Lung (tissue), 12 donors: Measurements from ENCODE around the gene KCNMA1. TPM values are rescaled to one million over a fixed set of nuclear protein-coding genes. Genes with fewer than 3 reads are reported as not detected.

Experiments
- ATAC-seq: fragments of 200-7000 bp; cut with Tn5 transposase; one replicate; pipeline ENCODE4 v1.9.1; 2020; ENCODE audit warnings: moderate number of reproducible peaks; ENCODE audit not compliant: insufficient read depth, low FRiP score
- DNase-seq, 3 donors: peaks; one replicate each; pipeline ENCODE4 v3.0.0-alpha.2; 2013 to 2017
- H3K27ac ChIP-seq, 2 donors: one replicate each; pipeline ENCODE4 v1.5.1; 2013; ENCODE audit warnings: mild to moderate bottlenecking in 2 of 2, moderate library complexity in 2 of 2, control low read depth in 1 of 2, inconsistent platforms in 1 of 2, low read depth in 1 of 2, low read length in 1 of 2
- H3K27me3 ChIP-seq, 3 donors: one replicate each; pipeline ENCODE4 v1.5.1; 2013; ENCODE audit warnings: low read length in 2 of 3; ENCODE audit not compliant: control insufficient read depth in 3 of 3, insufficient read depth in 3 of 3
- H3K36me3 ChIP-seq, 4 donors: one replicate each; pipeline ENCODE4 v1.5.1; 2013; ENCODE audit warnings: low read length in 4 of 4, mild to moderate bottlenecking in 1 of 4, moderate library complexity in 1 of 4; ENCODE audit not compliant: control insufficient read depth in 4 of 4, insufficient read depth in 4 of 4
- H3K4me1 ChIP-seq, 5 donors: one replicate each; pipeline ENCODE4 v1.5.1; 2013; ENCODE audit warnings: low read length in 5 of 5, mild to moderate bottlenecking in 2 of 5, moderate library complexity in 1 of 5; ENCODE audit not compliant: control insufficient read depth in 5 of 5, insufficient read depth in 5 of 5
- H3K4me3 ChIP-seq: one replicate; pipeline ENCODE4 v1.5.1; 2013; ENCODE audit warnings: mild to moderate bottlenecking, control low read depth, moderate library complexity
- H3K9ac ChIP-seq, 2 donors: one replicate each; pipeline ENCODE4 v1.5.1; 2013; ENCODE audit warnings: low read length in 2 of 2, control low read depth in 1 of 2; ENCODE audit not compliant: insufficient read depth in 1 of 2
- H3K9me3 ChIP-seq, 4 donors: one replicate each; pipeline ENCODE4 v1.5.1; 2013; ENCODE audit warnings: low read length in 3 of 4, mild to moderate bottlenecking in 1 of 4, moderate library complexity in 1 of 4; ENCODE audit not compliant: control insufficient read depth in 4 of 4, insufficient read depth in 3 of 4
- WGBS, 2 donors: extraction: QIAGEN DNeasy Blood & Tissue Kit; methylation state at CpG; one replicate each; pipeline ENCODE4 v1.1.7; 2013; 5-methylcytosine and 5-hydroxymethylcytosine counted together
- polyA plus RNA-seq, 2 donors: library from polyadenylated mRNA; stranded (reverse); fragments of 200-250 nt; gene quantifications; one replicate each; pipeline ENCODE4 v1.2.1, GENCODE V29; 2013
- total RNA-seq, 2 donors: library from RNA; depleted of rRNA in 1 of 2; stranded (reverse); fragments of >200 nt in 1 of 2; gene quantifications; one replicate each; pipeline ENCODE4 v1.2.1, GENCODE V29; 2014 to 2021
- TF ChIP-seq, protein P1 (sequence below): IDR thresholded peaks from 2 replicates; pipeline ENCODE4 v1.5.1; 2012; ENCODE audit warnings: mild to moderate bottlenecking; ENCODE audit errors: control extremely low read depth, extremely low read depth
- donor health status: control.
- donor health status: control.
- donor health status: Bipolar disorder and iron deficiency.
- donor health status: healthy.
- donor health status: DM: yes; HTN: yes; CAD: no.

Gene KCNMA1
- total and polyA plus RNA-seq, 4 donors: 3.8 to 13.0 (median 5.5) TPM

DNA sequence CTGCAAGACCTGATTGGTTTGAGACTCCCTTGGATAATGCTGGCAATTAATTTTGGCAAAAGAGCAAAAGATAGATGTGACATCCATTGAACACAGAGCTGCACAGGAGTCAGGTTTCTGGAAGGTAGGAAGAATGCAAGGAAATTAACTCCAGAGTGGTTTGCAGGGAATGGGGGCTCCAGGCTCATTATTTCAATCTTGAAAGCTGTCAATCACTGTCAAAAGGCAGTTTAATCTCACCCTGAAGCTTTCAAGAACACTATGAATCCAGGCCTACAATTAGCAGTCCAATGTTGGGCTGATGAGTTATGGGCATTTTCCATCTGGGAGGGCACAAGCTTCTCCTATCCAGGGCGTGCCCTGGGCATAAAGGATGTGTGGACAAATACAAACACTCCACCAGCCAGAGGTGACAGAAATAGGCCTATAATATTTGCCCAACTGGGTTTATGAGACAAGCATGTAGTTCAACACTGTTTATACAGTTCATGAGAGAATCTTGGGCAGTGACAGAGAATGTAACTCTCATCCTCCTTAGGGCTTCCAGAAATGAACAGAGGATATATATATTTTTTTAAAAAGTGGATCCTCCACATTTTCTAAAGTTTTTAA, 80.5 kb downstream of the KCNMA1 start:
- no peaks in the 10 kb centered on the region for H3K36me3 ChIP-seq
- H3K4me1 ChIP-seq: peaks cover 0 to 3% (median 0%) of the 10 kb centered on the region in 5 donors
- no peaks in the 10 kb centered on the region for H3K27me3 ChIP-seq
- TF ChIP-seq, protein P1, sequence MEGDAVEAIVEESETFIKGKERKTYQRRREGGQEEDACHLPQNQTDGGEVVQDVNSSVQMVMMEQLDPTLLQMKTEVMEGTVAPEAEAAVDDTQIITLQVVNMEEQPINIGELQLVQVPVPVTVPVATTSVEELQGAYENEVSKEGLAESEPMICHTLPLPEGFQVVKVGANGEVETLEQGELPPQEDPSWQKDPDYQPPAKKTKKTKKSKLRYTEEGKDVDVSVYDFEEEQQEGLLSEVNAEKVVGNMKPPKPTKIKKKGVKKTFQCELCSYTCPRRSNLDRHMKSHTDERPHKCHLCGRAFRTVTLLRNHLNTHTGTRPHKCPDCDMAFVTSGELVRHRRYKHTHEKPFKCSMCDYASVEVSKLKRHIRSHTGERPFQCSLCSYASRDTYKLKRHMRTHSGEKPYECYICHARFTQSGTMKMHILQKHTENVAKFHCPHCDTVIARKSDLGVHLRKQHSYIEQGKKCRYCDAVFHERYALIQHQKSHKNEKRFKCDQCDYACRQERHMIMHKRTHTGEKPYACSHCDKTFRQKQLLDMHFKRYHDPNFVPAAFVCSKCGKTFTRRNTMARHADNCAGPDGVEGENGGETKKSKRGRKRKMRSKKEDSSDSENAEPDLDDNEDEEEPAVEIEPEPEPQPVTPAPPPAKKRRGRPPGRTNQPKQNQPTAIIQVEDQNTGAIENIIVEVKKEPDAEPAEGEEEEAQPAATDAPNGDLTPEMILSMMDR: no peak
- no peaks in the 10 kb centered on the region for H3K9me3 ChIP-seq
- no peak for DNase-seq
- no peak overlapping the region for H3K27ac ChIP-seq
- H3K4me3 ChIP-seq: no peak overlapping the region
- WGBS, 2 donors: 78 to 96% methylated on average over 1 of the region's 1 CpG
- no peak for ATAC-seq
- no peak overlapping the region for H3K9ac ChIP-seq

- no peak overlapping the region for H3K9ac ChIP-seq
- WGBS, 2 donors: 29 to 65% methylated on average over 4 of the region's 4 CpGs
- H3K4me1 ChIP-seq: peaks cover 0 to 3% (median 0%) of the 10 kb centered on the region in 5 donors
- ATAC-seq (no peak), DNase-seq (no peak)
- no peaks in the 10 kb centered on the region for H3K9me3 ChIP-seq
- H3K36me3 ChIP-seq: no peaks in the 10 kb centered on the region
- TF ChIP-seq, protein P1: no peak
- H3K27ac ChIP-seq: peak overlapping the region in 1 of 2 donors; percentile 28
- no peaks in the 10 kb centered on the region for H3K27me3 ChIP-seq
- no peak overlapping the region for H3K4me3 ChIP-seq
Measured at GRCh38 chr10:77555591-77556212, 81.9 kb downstream of the KCNMA1 start.

GRCh38 chr10:77554996-77555397, 82.6 kb downstream of the KCNMA1 start:
- Histone ChIP-seq H3K4me1 (peaks cover 0 to 3% (median 0%) of the 10 kb centered on the region in 5 donors), H3K9me3 (no peaks in the 10 kb centered on the region), H3K36me3 (no peaks in the 10 kb centered on the region), H3K4me3 (no peak overlapping the region), H3K9ac (no peak overlapping the region), H3K27ac (no peak overlapping the region), H3K27me3 (no peaks in the 10 kb centered on the region)
- WGBS, 2 donors: 38 to 53% methylated on average over 7 of the region's 7 CpGs
- no peak for DNase-seq
- TF ChIP-seq, protein P1: no peak
- no peak for ATAC-seq
